Esophagus squamous epithelium (tissue), 5 donors: ENCODE measurements around the gene CDKL5. TPM values are rescaled to one million over a fixed set of nuclear protein-coding genes. Genes with fewer than 3 reads are reported as not detected.

ENCODE experiments used
- DNase-seq: peaks from one replicate; lab custom pipeline; 2025; lab: John Stamatoyannopoulos, UW
- H3K27ac ChIP-seq, 4 donors: fragments of 200-600 bp; sonication (generic); one replicate each; pipeline ENCODE4 v1.5.1; 2016 to 2019; ENCODE audit warnings: mild to moderate bottlenecking in 1 of 4
- H3K27me3 ChIP-seq, 4 donors: fragments of 200-600 bp; sonication (generic); 1 replicate in 3 of 4; 2 replicates in 1 of 4; pipeline versions ENCODE4 v1.5.1 to v1.6.0; 2017 to 2021; ENCODE audit warnings: antibody characterized with exemption in 1 of 4
- H3K36me3 ChIP-seq, 3 donors: fragments of 200-600 bp; sonication (generic); one replicate each; pipeline ENCODE4 v1.5.1; 2016 to 2019
- H3K4me1 ChIP-seq, 3 donors: fragments of 200-600 bp; sonication (generic); one replicate each; pipeline ENCODE4 v1.5.1; 2017 to 2019
- H3K4me3 ChIP-seq, 4 donors: fragments of 200-600 bp; sonication (generic); 1 replicate in 3 of 4; 2 replicates in 1 of 4; pipeline ENCODE4 v1.5.1; 2016 to 2019; ENCODE audit warnings: mild to moderate bottlenecking in 2 of 4, moderate library complexity in 1 of 4
- H3K9me3 ChIP-seq, 3 donors: fragments of 200-600 bp; sonication (generic); one replicate each; pipeline ENCODE4 v1.5.1; 2016 to 2019
- POLR2A ChIP-seq, 4 donors: fragments of 450-650 bp; IDR thresholded peaks; one replicate each; pipeline ENCODE4 v1.6.1; 2017; ENCODE audit warnings: antibody characterized with exemption in 4 of 4, mild to moderate bottlenecking in 4 of 4, moderate library complexity in 3 of 4
- whole genome bisulfite sequencing, 2 donors: methylation state at CpG; one replicate each; pipeline ENCODE4 v1.1.5; 2018; 5-methylcytosine and 5-hydroxymethylcytosine counted together
- intact Hi-C: fragments of 100-400 bp; cut with DNase I; formaldehyde crosslinking; loops from one replicate; pipeline ENCODE4 v1.15.0; 2022
- total RNA-seq, 4 donors: library from RNA; depleted of rRNA; stranded (reverse); fragments of >200 nt; gene quantifications; one replicate each; pipeline ENCODE4 v1.1.0, GENCODE V29; 2016
- TF ChIP-seq, protein P1 (sequence below), 6 experiments: fragments of 450-650 bp in 4 of 6; fragments of 200-600 bp in 2 of 6; sonication (generic) in 2 of 6; IDR thresholded peaks; one replicate each; pipeline ENCODE4 v1.5.1; 2016 to 2019; ENCODE audit warnings: antibody characterized with exemption in 6 of 6, mild to moderate bottlenecking in 4 of 6, moderate library complexity in 4 of 6
- donor health status: DM: yes; HTN: yes; CAD: no.

The CDKL5 gene
- total RNA-seq, 4 donors from 2014 or later: 4.9 to 11.7 (median 7.8) TPM

DNA sequence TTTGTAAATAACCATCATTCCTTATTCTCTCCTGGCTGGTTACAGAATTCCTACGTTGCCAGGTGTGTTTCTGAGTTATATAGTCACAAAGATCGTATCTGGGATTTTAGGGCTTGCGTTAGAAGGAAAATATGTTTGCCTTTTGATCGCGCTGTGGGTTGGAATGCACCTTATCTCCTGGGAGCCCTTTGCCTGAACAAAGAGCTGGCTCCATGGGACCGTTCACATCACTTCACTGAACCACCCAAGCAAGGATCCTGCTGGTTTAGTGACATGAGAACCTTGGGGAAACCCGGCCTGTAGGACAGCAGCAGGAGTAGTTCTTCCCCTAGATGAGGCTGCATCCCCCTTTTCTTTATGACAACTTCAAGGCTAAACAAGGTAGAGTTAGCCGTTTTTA lies 194.9 kb downstream of the CDKL5 start:
- H3K27me3 ChIP-seq: no peaks in the 10 kb centered on the region
- no peak for DNase-seq
- peaks cover 0 to 12% (median 0%) of the 10 kb centered on the region in 3 donors for H3K36me3 ChIP-seq
- peaks cover 0 to 4% (median 0%) of the 10 kb centered on the region in 3 donors for H3K4me1 ChIP-seq
- no peak overlapping the region for H3K4me3 ChIP-seq
- WGBS, 2 donors: 74 to 85% methylated on average over 5 to 8 of the region's 8 CpGs
- intact Hi-C loops: no loop called here
- H3K27ac ChIP-seq: no peak overlapping the region
- H3K9me3 ChIP-seq: no peaks in the 10 kb centered on the region
- TF ChIP-seq, protein P1, sequence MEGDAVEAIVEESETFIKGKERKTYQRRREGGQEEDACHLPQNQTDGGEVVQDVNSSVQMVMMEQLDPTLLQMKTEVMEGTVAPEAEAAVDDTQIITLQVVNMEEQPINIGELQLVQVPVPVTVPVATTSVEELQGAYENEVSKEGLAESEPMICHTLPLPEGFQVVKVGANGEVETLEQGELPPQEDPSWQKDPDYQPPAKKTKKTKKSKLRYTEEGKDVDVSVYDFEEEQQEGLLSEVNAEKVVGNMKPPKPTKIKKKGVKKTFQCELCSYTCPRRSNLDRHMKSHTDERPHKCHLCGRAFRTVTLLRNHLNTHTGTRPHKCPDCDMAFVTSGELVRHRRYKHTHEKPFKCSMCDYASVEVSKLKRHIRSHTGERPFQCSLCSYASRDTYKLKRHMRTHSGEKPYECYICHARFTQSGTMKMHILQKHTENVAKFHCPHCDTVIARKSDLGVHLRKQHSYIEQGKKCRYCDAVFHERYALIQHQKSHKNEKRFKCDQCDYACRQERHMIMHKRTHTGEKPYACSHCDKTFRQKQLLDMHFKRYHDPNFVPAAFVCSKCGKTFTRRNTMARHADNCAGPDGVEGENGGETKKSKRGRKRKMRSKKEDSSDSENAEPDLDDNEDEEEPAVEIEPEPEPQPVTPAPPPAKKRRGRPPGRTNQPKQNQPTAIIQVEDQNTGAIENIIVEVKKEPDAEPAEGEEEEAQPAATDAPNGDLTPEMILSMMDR (IDR thresholded peaks at IDR 0.05): no peak
- TF ChIP-seq POLR2A (IDR thresholded peaks at IDR 0.05): no peak

DNA sequence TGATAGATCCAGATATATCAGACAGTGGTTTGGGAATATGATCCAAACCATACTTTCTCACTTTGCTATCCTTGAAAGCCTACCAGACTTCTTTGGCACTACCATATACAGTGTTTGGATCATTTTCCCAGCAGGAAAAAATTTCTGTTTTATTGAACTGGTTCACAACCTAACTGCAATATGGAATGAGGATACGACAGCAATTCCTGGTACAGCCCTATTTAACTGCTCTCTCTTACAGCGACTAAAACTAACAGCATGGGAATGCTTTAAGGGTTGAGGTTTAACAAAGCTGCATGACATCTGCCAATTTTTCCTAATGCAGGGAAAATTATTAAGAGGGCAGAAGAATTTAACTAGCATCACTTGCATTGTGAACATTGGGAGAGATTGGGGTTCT lies 199.2 kb downstream of the CDKL5 start:
- H3K27ac ChIP-seq: no peak overlapping the region
- TF ChIP-seq, protein P1 (IDR thresholded peaks at IDR 0.05): no peak
- no peak for TF ChIP-seq POLR2A (IDR thresholded peaks at IDR 0.05)
- no peaks in the 10 kb centered on the region for H3K4me1 ChIP-seq
- peaks cover 0 to 25% (median 0%) of the 10 kb centered on the region in 3 donors for H3K36me3 ChIP-seq
- H3K9me3 ChIP-seq: no peaks in the 10 kb centered on the region
- H3K4me3 ChIP-seq: no peak overlapping the region
- intact Hi-C loops: no loop called here
- H3K27me3 ChIP-seq: no peaks in the 10 kb centered on the region
- WGBS, 2 donors: 83 to 89% methylated on average over 2 of the region's 2 CpGs
- DNase-seq: no peak

DNA sequence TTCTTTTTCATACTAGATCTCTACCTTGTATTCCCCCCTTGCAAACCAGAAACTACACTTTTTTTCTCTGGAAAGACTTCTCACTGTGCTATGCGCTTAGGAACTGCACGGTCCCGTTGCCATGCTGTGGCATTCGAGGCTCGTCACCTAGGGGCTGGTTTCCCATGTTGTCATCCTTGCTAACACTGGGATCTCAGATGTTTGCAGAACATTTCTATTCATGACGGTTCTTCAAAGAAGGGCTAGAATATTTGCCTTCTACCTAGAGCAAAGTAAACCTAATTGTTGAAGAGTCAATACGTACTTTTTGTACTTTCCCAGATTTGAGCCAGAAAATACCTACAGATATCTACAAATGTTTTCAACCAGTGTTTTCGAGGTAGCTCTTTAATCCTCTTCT lies 205.5 kb downstream of the CDKL5 start:
- no peak overlapping the region for H3K4me3 ChIP-seq
- no peak for TF ChIP-seq POLR2A (IDR thresholded peaks at IDR 0.05)
- TF ChIP-seq, protein P1 (IDR thresholded peaks at IDR 0.05): no peak
- H3K4me1 ChIP-seq: no peaks in the 10 kb centered on the region
- DNase-seq: no peak
- H3K27ac ChIP-seq: no peak overlapping the region
- H3K9me3 ChIP-seq: no peaks in the 10 kb centered on the region
- peaks cover 0 to 9% (median 0%) of the 10 kb centered on the region in 3 donors for H3K36me3 ChIP-seq
- WGBS, 2 donors: 83 to 87% methylated on average over 8 of the region's 8 CpGs
- intact Hi-C loops: no loop called here
- H3K27me3 ChIP-seq: no peaks in the 10 kb centered on the region

DNA sequence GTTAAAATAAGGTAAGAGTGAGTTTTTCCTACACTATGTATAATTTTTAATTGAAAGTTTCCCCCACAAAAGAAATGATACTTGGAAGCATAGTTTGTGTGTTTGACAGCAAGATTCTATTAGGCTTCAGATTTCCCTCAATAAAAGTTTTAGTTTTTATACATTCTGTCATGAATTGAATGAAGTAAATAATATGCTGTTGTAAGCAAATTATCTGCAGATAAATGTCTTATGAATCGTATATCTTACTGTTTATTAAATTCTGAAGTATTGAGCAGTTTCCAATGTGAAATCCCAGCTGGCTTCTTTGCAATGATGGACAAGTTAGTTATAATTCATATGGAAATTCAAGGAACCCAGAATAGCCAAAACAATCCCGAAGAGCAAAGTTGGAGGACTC lies 213.0 kb downstream of the CDKL5 start:
- TF ChIP-seq, protein P1 (IDR thresholded peaks at IDR 0.05): no peak
- no peak for TF ChIP-seq POLR2A (IDR thresholded peaks at IDR 0.05)
- H3K4me1 ChIP-seq: no peaks in the 10 kb centered on the region
- H3K9me3 ChIP-seq: no peaks in the 10 kb centered on the region
- intact Hi-C loops: no loop called here
- DNase-seq: no peak
- H3K27me3 ChIP-seq: no peaks in the 10 kb centered on the region
- 75 to 90% methylated on average over 2 of the region's 2 CpGs for WGBS, 2 donors
- no peak overlapping the region for H3K4me3 ChIP-seq
- H3K36me3 ChIP-seq: no peaks in the 10 kb centered on the region
- no peak overlapping the region for H3K27ac ChIP-seq

DNA sequence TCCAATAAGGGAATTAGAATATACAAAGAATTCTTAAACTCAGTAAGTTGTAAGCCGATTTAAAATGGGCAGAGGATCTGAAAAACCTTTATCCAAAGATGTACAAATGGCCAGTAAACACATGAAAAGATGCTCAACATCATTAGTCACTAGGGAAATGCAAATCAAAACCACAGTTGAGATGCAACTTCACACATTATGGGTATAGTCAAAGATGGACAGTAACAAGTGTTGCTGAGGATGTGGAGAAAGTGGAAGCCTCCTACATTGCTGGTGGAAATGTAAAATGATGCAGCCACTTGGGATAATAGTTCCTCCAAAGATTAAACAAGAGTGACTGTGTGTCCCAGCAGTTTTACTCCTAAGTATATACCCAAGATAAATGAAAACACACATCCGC lies 213.9 kb downstream of the CDKL5 start:
- intact Hi-C loops: no loop called here

More for the DNA sequence above, 213.9 kb downstream of the CDKL5 start:
- Histone ChIP-seq H3K9me3 (no peaks in the 10 kb centered on the region), H3K27me3 (no peaks in the 10 kb centered on the region), H3K4me3 (no peak overlapping the region), H3K36me3 (no peaks in the 10 kb centered on the region), H3K27ac (no peak overlapping the region), H3K4me1 (no peaks in the 10 kb centered on the region)
- no peak for DNase-seq
- no peak for TF ChIP-seq POLR2A (IDR thresholded peaks at IDR 0.05)
- TF ChIP-seq, protein P1 (IDR thresholded peaks at IDR 0.05): no peak
- 83 to 94% methylated on average over 2 of the region's 2 CpGs for WGBS, 2 donors
